Measurements from ENCODE around the gene SUV39H2. TPM values are rescaled to one million over a fixed set of nuclear protein-coding genes. Genes with fewer than 3 reads are reported as not detected.
A peak's percentile ranks its signal among the peaks of the same experiment; 100 is the strongest.

The SUV39H2 gene
- total RNA-seq, 2 donors from 2014 or later = 35.4 to 37.6 TPM

DNA sequence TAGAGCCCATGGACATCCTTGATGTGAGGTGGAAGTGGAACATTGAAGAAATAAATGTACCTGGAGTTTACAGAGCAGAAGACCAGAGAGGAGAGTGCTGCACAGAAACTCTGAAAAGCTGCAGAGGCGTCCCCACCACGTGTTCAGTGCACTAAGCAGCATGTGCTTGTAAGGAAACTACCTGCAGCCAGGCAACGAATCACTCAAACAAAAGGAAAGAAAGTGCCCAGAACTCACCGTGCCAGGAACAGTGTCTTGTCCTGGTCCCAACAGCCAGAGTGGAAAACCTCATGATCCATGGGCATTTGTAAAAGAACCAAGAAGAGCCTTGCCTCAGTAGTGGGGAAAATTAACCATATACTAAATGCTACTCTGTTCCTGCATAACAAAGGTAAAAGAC, 32.3 kb downstream of the SUV39H2 start:
- no peak overlapping the region for H3K4me3 ChIP-seq (ENCODE audit: low read length)
- peaks cover 59% of the 10 kb centered on the region for H3K36me3 ChIP-seq (ENCODE audit: control insufficient read depth, insufficient read depth, low read length)
- no peak overlapping the region for H3K9ac ChIP-seq (ENCODE audit: extremely low read depth, low read length, poor library complexity, severe bottlenecking)
- Mint-ChIP-seq H3K4me1 (no peaks in the 10 kb centered on the region), H3K36me3 (ENCODE audit: low read depth) (peaks cover 94% of the 10 kb centered on the region), H3K9me3 (peaks cover 26% of the 10 kb centered on the region), H3K27me3 (ENCODE audit: insufficient read depth) (no peaks in the 10 kb centered on the region), H3K4me3 (no peak overlapping the region), H3K27ac (no peak overlapping the region)
- 95 to 100% methylated on average over 3 to 4 of the region's 4 CpGs for WGBS, 2 experiments (ENCODE audit: insufficient coverage in 1 of 2, insufficient read length in 1 of 2)
- H3K27me3 ChIP-seq (ENCODE audit: control insufficient read depth, insufficient read depth, low read length, poor library complexity, severe bottlenecking) = no peaks in the 10 kb centered on the region
- no peak overlapping the region for H3K27ac ChIP-seq (ENCODE audit: low read depth, low read length)
- peaks cover 46% of the 10 kb centered on the region for H3K9me3 ChIP-seq (ENCODE audit: control insufficient read depth, low read length)
- no peak for DNase-seq
- no peaks in the 10 kb centered on the region for H3K4me1 ChIP-seq (ENCODE audit: control insufficient read depth, insufficient read depth, low read length)
- TF ChIP-seq, protein P1, sequence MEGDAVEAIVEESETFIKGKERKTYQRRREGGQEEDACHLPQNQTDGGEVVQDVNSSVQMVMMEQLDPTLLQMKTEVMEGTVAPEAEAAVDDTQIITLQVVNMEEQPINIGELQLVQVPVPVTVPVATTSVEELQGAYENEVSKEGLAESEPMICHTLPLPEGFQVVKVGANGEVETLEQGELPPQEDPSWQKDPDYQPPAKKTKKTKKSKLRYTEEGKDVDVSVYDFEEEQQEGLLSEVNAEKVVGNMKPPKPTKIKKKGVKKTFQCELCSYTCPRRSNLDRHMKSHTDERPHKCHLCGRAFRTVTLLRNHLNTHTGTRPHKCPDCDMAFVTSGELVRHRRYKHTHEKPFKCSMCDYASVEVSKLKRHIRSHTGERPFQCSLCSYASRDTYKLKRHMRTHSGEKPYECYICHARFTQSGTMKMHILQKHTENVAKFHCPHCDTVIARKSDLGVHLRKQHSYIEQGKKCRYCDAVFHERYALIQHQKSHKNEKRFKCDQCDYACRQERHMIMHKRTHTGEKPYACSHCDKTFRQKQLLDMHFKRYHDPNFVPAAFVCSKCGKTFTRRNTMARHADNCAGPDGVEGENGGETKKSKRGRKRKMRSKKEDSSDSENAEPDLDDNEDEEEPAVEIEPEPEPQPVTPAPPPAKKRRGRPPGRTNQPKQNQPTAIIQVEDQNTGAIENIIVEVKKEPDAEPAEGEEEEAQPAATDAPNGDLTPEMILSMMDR (conservative IDR thresholded peaks at IDR 0.05) = no peak

DNA sequence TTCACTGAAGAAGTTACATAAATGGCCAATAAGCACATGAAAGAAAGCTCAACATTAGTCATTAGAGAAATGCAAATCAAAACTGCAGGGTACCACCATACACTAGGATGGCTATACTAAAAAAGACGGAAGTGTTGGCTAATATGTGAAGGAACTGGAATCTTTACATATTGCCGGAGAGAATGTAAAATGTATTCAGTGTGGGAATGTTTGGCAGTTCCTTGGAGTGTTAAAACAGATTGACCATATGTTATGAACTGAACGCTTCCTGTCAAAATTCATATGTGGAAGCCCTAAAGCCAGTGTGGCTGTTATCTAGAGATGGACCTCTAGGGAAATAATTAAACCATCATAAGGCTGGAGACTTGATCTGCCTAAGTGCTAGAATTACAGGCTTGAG, 33.1 kb downstream of the SUV39H2 start:
- Mint-ChIP-seq H3K36me3 (ENCODE audit: low read depth) (peaks cover 94% of the 10 kb centered on the region), H3K4me1 (no peaks in the 10 kb centered on the region), H3K27ac (no peak overlapping the region), H3K9me3 (peaks cover 34% of the 10 kb centered on the region), H3K4me3 (no peak overlapping the region), H3K27me3 (ENCODE audit: insufficient read depth) (no peaks in the 10 kb centered on the region)
- Histone ChIP-seq H3K4me3 (ENCODE audit: low read length) (no peak overlapping the region), H3K9me3 (ENCODE audit: control insufficient read depth, low read length) (peaks cover 47% of the 10 kb centered on the region), H3K27ac (ENCODE audit: low read depth, low read length) (no peak overlapping the region), H3K36me3 (ENCODE audit: control insufficient read depth, insufficient read depth, low read length) (peaks cover 59% of the 10 kb centered on the region), H3K4me1 (ENCODE audit: control insufficient read depth, insufficient read depth, low read length) (no peaks in the 10 kb centered on the region), H3K27me3 (ENCODE audit: control insufficient read depth, insufficient read depth, low read length, poor library complexity, severe bottlenecking) (no peaks in the 10 kb centered on the region), H3K9ac (ENCODE audit: extremely low read depth, low read length, poor library complexity, severe bottlenecking) (no peak overlapping the region)
- no peak for DNase-seq
- WGBS, 2 experiments (ENCODE audit: insufficient coverage in 1 of 2, insufficient read length in 1 of 2) = 94 to 97% methylated on average over 3 of the region's 3 CpGs
- TF ChIP-seq, protein P1 (conservative IDR thresholded peaks at IDR 0.05) = no peak

DNA sequence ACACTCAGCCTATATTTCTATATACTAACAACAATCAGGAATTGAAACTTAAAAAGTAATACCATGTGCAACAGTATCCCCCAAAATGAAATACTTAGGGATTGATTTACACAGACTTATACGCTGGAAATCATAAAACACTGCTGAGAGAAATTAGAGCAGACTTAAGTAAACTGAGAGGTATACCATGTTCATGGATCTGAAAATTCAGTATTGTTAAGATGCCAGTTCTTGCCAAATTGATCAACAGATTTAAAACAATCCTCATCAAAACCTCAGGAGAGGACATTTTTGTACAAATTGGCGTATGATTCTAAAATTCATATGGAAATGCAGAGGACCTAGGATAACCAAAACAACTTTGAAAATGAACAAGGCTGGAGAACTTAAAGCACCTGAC, 37.9 kb downstream of the SUV39H2 start:
- Histone ChIP-seq H3K4me1 (ENCODE audit: control insufficient read depth, insufficient read depth, low read length) (no peaks in the 10 kb centered on the region), H3K27me3 (ENCODE audit: control insufficient read depth, insufficient read depth, low read length, poor library complexity, severe bottlenecking) (no peaks in the 10 kb centered on the region), H3K36me3 (ENCODE audit: control insufficient read depth, insufficient read depth, low read length) (peaks cover 37% of the 10 kb centered on the region), H3K27ac (ENCODE audit: low read depth, low read length) (no peak overlapping the region), H3K4me3 (ENCODE audit: low read length) (peak overlapping the region; percentile 7), H3K9ac (ENCODE audit: extremely low read depth, low read length, poor library complexity, severe bottlenecking) (no peak overlapping the region), H3K9me3 (ENCODE audit: control insufficient read depth, low read length) (peaks cover 46% of the 10 kb centered on the region)
- TF ChIP-seq, protein P1 (conservative IDR thresholded peaks at IDR 0.05) = no peak
- no peak for DNase-seq
- H3K36me3 Mint-ChIP-seq (ENCODE audit: low read depth) = peaks cover 93% of the 10 kb centered on the region
- H3K4me3 Mint-ChIP-seq = no peak overlapping the region
- 94 to 95% methylated on average over 2 of the region's 2 CpGs for WGBS, 2 experiments (ENCODE audit: insufficient coverage in 1 of 2, insufficient read length in 1 of 2)
- H3K4me1 Mint-ChIP-seq = no peaks in the 10 kb centered on the region
- peaks cover 36% of the 10 kb centered on the region for H3K9me3 Mint-ChIP-seq
- H3K27ac Mint-ChIP-seq = no peak overlapping the region
- no peaks in the 10 kb centered on the region for H3K27me3 Mint-ChIP-seq (ENCODE audit: insufficient read depth)

Data from endodermal cell (in vitro differentiated cells).